SK-N-MC (cell line): ENCODE data around the gene CFAP70.

Experiments
- EZH2 ChIP-seq: fragments of 200-600 bp; sonication (generic); IDR thresholded peaks from one replicate; pipeline ENCODE4 v1.6.1; 2017; ENCODE audit warnings: antibody characterized with exemption
- FOXP2 ChIP-seq: optimal IDR thresholded peaks from 2 replicates; pipeline ENCODE3; 2011; ENCODE audit warnings: mild to moderate bottlenecking, moderate library complexity; ENCODE audit not compliant: insufficient read depth; ENCODE audit errors: extremely low read length, control extremely low read depth
- POLR2AphosphoS5 ChIP-seq: IDR thresholded peaks from 2 replicates; pipeline ENCODE4 v1.6.1; 2012; ENCODE audit warnings: mild to moderate bottlenecking, low read depth, low read length, borderline replicate concordance

DNA sequence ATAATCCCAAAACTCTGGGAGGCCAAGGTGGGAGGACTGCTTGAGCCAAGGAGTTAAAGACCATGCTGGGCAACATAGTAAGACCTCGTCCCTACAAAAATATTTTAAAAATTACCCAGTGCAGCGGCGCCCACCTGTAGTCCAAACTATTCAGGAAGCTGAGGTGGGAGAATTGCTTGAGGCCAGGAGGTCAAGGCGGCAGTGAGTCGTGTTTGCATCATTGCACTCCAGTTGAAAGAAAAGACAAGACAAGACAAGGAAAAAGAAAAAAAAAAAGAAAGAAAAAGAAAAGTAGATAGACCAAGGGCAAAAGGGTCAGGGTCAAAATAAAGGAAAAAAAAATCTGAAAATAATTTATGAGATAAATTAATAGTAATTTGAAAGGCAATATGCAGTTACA, 49.4 kb upstream of the CFAP70 start:
- TF ChIP-seq EZH2 (no peak), POLR2AphosphoS5 (no peak), FOXP2 (no peak)
